Measurements from ENCODE around the gene THSD4.

DNA sequence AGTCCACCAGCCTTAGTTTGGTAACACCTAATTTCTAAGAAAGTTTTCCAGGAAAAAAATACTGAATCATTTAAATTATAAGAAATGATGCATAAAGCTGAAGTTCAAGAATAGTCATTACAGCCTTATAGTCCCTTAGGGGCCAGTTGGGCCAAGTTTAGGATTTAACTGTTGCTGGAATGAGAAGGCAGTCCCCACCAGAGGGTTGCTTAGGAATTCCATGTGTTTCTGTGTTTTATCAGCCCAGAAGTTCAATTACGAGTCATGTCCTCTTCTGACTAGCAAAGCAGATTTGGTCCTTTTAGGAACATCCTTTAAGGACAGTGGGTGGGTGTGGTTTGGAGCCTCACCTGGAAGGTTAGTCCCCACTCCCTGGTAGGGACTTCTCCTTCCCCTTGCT is 638.1 kb downstream of the THSD4 start:
- TF ChIP-seq, protein P1, sequence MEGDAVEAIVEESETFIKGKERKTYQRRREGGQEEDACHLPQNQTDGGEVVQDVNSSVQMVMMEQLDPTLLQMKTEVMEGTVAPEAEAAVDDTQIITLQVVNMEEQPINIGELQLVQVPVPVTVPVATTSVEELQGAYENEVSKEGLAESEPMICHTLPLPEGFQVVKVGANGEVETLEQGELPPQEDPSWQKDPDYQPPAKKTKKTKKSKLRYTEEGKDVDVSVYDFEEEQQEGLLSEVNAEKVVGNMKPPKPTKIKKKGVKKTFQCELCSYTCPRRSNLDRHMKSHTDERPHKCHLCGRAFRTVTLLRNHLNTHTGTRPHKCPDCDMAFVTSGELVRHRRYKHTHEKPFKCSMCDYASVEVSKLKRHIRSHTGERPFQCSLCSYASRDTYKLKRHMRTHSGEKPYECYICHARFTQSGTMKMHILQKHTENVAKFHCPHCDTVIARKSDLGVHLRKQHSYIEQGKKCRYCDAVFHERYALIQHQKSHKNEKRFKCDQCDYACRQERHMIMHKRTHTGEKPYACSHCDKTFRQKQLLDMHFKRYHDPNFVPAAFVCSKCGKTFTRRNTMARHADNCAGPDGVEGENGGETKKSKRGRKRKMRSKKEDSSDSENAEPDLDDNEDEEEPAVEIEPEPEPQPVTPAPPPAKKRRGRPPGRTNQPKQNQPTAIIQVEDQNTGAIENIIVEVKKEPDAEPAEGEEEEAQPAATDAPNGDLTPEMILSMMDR (IDR thresholded peaks at IDR 0.05; ENCODE audit: insufficient read depth, low read depth, low read length), result no peak
- no peak for TF ChIP-seq EZH2 (IDR thresholded peaks at IDR 0.05; ENCODE audit: insufficient read depth, low read length)
